NK-92 treated with Interleukin-12 subunit alpha and Interleukin-12 subunit beta, amount 100 ng/mL, for 24 hours (cell line): ENCODE data around the gene KIF5C.
"Not testable (repeated sequence)": the region's sequence is repeated elsewhere in the genome, so short reads cannot be mapped to it uniquely, and the experiment has no call there.

Source experiments
- DNase-seq: peaks from one replicate; lab custom pipeline; 2025; lab: John Stamatoyannopoulos, UW

Gene KIF5C

DNA sequence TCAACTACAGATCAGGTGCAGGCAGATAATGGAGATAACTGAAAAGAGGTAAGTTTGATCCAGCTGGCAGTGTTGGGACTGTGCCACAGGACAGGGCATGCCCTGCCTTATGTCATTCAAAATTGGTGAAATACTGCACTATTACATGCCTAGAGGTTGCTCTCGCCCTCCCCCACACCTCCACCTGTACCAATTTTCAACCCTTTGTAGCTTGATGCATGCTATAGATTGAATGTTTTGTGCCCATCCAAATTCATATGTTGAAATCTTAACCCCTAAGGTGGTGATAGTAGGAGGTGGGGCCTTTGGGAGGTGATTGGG, 91.4 kb downstream of the KIF5C start:
- DNase-seq = no peak

DNA sequence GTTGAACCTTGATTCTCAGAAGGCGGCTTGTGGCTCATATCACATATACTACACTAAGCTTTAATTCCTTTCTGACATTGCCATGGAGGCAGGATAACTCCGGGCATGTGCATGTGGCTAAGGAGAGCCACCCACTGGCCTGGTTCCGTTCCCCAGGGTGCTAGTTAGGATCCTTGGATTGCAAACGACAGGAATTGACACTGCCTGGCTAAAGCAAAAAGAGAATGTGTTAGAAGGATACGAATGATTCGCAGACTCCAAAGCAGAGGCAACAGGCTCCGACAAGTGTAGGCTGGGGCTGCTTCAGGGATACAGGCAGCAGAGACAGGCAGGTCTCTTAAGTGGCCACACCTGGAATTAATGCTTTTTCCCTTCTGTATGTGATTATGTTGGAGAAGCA, 92.0 kb downstream of the KIF5C start:
- no peak for DNase-seq

DNA sequence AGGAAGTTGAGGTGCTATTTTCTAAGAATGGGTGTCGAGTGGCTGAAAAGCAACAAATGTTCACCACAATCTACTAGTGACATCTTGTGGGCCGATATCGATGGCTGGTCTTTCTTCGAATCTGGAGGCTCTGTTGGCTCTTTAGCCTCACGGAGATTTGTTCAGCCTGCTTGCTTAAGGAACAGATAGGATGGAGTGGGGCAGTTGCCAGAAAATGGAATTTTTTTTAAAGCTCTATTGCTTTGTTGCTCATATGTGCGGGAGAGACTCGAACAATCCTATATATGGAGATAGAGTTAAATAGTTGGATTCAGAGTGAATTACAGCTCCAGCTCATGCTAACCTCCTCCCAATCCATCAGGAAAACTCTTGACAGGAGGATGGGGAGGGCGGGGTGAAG, 92.6 kb downstream of the KIF5C start:
- DNase-seq = no peak

DNA sequence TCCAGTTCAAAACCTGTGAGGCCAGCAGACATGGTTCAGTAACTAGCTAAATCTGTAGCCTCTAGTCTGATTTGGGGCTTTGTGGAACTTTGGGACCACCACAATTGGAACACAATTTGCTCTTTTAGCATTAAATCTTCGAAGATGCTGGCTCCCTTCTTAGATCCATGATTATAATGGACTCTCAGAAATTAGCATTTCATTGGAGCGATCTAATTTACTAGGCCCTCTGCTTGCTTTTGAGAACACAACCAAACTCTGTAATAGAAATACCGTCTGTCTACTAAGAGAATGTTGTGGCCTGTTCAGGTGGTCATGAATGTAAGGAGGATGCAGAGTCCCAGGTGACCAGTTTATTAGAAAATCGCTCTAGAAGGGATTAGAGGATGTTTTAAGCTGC, 93.3 kb downstream of the KIF5C start:
- DNase-seq = no peak

DNA sequence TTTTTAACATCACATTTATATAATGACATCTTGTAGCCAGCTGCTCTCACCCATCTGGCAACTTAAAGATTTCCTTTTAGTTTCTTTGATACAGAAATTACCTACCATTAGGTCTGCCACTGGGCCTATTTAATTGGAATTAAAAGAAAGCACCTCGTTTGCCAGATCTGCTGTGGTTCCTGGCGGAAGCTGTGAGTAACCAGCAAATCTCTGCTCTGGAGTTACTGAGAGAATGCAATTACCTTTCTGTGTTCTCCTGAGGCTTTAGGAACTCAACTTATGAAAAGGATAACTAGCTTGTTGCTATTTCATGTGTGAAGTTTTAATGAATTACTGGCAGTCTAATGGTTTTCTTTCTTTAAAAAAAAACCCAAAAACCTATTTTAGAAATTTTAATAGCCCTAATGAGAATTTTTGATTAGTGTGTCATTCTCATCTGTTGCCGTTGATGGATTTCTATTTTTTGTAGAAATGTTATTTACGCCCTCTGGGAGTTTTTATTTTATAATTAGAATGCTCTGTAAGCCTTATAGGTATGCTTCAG, 93.8 kb downstream of the KIF5C start:
- no peak for DNase-seq

DNA sequence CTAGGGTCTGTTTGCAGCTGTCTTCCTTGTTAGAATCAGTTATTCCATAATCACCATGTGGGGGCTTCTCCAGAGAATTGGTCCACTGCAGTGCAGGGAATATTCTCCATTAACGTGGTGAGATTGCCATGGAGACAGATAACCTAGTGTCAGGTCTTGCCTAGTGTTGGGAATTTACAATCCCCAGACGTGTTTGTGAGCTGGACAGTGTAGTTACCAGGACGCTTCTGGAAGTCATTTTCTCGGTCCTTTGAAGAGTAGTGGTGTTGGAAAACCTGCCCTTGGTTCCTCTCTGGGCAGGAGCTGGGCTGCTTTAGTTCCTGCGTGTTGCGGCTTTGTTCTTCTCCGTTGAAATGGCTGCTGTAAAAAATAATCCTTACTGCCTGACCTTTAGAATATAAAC, 94.6 kb downstream of the KIF5C start:
- DNase-seq = no peak

DNA sequence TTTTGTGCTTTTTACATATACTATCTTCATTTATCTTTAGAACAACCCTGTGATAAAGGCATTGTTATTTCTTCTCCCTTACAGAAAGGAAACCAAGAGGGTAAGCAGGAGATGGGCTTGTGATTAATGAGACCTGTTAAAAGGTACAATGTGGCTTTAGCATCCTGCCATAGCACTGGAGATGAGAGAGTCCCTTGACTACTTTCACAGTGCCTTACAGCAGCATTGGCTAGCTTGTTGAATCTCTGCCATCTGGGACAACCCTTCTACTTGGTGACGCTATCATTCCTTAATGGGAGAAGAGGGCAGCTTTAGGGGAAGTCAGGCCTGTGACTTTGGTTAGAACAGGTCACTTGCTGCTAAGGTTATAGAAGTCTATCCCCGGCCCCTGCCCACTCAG, 95.4 kb downstream of the KIF5C start:
- no peak for DNase-seq

DNA sequence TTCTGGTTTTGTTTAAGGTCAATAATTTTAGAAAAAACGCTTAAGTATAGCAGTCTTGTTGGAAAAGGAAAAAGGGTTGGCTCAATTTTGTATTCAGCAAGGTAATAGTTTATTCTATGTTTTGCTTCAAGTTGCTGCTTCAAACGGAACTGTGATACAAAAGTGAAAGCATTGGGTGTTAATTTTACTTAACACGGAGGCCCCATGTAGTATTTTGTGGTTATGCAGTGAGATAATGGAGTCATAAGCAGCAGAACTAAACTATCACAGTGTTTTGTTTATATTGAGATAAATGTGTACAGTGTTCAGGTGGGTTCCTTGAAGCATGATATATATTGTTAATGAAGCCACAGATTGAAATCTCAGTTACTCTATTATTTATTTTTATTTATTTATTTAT, 96.5 kb downstream of the KIF5C start:
- no peak for DNase-seq

DNA sequence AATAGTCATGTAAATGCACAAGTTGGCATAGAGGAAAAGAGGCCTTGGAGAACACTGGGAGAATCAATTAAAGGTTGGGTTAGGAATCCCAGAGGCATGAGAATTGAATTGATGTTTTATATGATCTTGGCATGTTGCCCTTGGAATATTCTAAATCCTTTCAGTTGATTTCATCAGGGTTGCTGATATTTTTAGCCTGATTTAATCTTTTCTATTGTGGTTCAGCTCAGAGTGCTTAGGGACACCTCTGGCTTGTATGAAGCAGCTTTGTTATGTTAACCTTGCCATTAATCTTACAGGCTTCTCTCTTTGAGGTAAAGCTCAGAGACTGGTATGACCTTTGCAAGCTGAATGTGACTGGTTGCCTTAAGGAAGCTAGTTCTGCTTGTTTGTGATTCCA, 99.1 kb downstream of the KIF5C start:
- DNase-seq = no peak

DNA sequence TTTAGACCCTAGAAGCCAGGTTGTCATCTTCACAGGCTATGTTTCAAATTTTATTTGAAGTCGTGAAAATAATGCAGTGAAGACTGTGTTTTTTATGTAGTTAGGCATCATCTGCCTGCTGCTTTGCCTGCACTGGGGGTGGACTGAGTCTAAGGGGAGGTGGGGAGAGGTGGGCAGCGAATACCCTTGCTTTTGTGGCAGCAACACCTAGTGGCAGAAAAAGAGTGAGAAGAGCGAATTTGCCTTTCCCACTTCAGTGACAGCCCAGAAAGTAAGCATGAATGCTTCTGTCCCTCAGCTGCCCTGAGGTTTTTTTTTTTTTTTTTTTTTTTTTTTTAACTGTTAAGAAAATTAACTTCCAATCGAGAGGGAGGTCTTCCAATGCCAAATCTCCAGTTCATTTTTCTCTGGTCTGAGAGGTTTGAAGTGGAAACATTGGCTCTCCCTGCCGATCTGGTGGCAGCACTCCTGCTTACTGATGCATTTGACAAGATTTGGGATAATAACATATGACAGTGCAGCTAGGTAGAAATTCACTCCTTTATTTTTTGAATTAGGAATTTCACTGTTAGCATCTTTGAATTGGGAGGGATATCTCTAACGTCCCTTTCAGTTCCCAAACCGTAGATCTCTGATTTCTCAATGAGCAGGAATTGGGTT, 103.1 kb downstream of the KIF5C start:
- no peak for DNase-seq

DNA sequence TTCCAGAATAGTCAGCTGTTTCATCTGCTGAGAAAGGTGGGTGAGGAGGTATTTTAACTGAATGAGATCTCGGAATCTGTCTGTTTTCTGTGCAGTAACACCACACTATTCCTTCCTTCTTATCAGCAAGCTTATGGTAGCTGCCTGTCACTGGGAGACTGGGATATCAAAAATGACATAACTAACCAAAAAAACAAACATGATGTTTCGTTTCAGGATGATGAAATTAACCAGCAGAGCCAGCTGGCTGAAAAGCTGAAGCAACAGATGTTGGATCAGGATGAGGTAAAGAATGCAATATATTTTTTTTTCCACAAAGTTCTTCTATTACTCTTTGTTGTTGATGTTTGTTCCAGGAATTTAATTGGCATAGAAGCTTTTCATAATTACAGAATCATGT, 103.7 kb downstream of the KIF5C start:
- DNase-seq = no peak

DNA sequence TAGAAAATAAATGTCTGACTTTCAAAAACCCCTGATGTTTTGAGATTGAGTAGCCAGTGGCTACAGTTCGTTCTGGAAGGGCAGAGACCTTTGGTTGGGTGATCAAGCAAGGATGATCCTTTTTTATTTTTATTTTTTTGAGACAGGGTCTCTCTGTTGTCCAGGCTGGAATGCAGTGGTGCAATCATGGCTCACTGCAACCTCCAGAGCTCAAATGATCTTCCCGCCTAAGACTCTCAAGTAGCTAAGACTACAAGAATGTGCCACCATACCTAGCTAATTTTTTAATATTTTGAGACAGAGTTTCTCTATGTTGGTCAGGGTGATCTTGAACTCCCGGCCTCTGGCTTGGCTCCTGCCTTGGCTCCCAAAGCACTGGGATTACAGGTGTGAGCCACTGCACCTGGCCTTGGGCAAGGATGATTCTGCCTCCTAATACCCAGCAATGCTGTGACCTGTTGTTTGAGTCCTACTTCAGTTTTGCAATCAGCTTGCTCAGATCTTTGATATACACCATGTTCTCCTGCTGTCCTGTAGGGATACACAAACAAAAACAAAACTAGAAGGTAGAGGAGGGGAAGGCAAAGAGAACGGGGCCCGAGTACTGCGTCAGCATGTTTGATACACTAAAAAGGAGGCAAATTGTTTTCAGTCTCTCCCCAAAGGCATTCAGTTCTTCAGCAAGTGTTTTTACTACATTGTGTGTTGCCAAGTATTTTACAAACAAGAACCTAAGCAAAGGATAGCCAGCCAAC, 104.3 kb downstream of the KIF5C start:
- DNase-seq = no peak

DNA sequence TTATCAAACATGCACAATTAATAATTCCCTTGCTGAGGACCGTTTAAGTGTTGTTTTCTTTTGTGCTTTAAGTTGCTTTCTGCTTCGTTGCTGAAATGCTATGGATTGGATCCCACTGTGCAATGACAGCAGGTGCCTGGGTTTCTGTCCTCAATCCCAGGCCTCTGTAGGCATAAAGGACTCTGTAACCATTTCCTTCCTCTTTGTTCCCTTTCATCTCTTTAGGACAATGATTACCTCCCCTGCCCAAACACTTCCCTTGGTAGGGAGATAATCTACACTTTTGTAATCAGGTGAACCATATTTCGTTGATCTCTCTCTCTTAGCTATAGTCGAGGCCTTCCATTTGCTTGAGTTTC, 104.9 kb downstream of the KIF5C start:
- DNase-seq = no peak

DNA sequence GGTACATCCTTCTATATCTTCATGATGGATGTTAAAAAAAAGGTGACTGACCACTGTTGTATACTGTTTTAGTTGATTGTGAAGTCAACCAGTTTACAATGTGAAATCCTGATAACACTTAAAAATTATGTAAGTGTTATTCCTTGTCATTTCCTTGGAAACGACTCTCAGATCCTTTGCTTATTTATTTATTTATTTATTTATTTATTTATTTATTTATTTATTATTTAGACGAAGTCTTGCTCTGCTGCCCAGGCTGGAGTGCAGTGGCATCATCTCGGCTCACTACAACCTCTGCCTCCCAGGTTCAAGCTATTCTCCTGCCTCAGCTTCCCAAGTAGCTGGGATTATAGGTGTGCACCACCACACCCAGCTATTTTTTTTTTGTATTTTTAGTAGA, 105.5 kb downstream of the KIF5C start:
- DNase-seq = not testable (repeated sequence)

DNA sequence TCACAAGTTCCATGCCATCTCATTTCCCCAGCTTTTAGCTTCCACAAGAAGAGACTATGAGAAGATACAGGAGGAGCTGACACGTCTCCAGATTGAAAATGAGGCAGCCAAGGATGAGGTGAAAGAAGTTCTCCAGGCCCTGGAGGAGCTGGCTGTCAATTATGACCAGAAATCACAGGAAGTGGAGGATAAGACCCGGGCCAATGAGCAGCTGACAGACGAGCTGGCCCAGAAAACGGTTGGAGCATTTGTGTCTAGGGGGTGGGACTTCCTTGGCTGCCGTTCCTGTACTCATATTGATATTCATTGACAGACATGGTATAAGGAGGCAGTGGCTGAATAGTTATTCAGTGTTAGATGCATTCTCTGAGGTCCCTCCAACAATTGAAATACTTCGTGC, 106.3 kb downstream of the KIF5C start:
- no peak for DNase-seq

DNA sequence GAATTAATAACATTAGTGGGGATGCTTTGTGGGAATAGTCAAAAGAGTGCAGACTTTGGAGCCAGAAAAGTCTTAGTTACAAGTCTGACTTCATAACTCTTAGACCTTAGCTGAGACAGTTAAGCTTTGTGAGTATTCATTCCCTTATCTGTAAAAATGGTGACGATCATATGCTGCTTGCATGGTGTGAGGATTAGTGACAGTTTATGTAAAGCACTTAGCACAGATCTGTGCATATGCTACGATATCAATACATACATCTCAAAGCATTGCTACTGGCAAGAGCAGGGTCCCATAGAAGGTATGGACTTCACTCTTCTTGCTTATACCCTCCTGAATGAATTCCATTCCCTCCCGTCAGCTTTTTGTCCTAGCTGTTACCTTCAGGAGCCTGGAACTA, 106.8 kb downstream of the KIF5C start:
- DNase-seq = no peak

DNA sequence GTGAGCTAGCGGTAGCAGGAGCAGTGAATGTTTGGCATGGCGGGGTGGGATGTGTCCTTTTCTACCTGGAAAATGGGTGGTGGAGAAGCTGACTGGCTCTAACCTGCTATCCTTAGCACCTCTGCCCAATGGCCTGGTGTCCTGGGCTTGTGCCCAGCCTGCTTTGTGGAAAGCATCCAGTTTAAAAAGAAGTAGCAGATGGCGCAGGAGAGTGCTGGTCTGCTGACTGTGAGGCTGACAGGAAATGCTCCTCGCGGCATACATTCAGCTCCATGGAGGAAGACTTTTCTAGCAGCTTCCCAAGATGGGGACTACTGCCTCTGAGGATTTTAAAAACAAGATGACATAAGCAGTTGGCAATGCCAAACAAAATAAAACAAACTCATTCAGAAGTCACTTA, 107.3 kb downstream of the KIF5C start:
- DNase-seq = no peak

DNA sequence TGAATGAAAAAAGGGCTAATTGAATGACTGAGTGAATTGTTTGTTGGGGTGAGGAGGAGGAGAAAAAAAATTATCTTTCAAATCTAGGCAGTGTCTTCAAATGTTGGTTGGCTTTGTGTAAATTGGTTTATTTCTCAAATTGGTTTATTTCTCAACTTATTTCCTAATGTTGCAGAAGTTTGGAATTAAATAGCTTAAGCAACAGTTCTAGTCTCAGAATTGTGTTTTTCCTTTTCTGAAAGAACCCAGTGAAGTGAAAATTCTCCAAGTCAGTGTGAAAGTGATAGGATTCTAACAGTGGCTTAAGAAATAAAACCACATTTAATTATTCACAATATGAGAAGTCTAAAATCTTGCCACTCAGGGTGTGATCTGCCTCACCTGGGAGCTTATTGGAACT, 108.9 kb downstream of the KIF5C start:
- no peak for DNase-seq

DNA sequence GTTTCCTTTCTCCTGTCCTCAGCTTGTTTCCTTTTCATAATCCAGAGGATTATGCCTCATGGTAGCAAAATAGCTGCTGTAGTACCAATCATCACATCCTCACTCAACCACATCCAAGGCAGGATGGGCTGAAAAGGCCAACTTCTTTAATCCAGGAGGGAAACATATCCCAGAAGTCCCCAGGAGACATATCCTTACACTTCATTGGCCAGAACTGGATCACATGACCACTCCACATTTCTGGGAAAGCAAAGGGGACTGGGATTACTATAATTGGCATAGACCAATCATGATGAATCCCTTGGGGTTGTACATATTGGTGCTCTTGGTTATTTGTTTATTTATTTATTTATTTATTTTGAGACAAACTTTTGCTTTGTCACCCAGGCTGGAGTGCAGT, 109.4 kb downstream of the KIF5C start:
- no peak for DNase-seq

DNA sequence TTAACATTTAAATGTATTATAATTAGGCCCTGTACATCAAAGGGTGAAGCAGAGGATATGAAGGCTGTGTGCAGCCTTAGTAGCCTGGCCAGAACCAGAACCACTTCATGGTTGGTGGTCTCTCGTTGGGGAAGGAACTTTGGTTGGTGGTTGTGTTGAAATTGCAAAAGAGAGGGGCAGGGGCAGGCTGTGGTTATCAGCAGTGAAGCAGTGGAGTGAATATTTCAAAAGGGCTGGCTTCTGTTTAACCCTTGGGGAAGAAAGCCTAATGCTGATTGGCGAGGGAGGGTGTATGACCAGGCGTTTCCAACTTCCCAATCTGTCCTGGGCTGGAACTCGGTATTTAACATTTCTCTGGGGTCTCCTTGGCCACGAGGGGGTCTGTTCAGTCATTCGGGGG, 112.3 kb downstream of the KIF5C start:
- no peak for DNase-seq

DNA sequence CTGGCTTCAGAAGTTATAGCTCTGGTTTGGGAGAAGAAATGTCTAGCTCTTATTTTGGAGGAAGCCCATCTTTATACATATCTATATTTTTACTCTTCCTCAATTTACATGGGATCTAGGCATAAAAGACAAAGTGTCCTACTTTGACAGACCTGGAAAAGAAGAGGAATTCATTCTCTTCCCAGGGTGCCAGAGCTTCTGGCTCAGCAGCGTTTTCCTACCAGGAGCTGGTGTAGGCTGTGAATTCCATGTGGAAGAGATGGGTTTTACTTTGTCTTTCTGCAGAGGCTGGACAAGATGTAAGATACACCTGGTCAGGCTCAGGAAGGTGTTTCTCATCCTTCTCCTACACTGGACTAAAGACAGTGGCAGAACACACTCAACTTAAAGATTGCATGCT, 113.3 kb downstream of the KIF5C start:
- DNase-seq = no peak

DNA sequence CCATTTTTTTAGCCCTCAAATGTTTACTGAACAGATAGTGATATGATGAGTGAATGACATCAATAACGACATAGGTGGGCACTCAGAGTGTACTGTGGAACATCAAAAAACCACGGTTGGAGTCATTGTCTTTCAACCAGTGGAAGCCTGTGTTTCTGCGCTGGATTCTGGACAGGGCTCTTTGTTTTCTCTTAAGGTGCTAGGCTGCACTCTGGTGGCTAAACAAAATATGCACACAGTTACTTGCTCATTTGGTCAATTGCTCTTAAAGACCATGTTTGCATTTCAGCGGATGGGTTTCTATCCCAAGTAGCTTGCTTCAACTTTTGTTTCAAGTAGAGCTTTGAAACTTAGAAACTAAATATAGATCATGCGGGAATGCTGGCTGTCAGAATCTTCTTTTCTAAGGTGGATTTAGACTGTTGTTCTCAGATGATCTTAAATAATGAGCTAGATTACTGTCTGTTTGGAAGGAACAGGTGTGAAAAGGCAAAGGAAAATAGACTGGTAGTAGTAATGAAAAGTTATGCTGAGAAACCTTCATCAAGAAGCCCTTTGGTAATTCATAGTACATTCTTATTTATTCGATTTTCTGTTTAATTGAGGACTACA, 115.0 kb downstream of the KIF5C start:
- DNase-seq = no peak

DNA sequence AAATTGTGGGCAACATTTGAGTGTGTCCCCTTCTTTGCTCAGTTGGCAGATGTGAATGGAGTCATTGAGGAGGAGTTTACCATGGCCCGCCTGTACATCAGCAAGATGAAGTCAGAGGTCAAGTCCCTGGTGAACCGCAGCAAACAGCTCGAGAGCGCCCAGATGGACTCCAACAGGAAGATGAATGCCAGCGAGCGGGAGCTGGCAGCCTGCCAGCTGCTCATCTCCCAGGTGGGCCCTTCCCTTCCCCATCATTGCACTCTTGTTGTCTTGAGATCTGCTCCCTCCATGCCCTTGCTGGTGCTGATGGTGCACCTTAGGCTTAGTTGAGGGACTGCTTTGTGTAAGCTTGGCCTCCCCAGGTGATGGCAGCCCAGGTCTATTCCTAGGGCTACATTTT, 115.9 kb downstream of the KIF5C start:
- no peak for DNase-seq

DNA sequence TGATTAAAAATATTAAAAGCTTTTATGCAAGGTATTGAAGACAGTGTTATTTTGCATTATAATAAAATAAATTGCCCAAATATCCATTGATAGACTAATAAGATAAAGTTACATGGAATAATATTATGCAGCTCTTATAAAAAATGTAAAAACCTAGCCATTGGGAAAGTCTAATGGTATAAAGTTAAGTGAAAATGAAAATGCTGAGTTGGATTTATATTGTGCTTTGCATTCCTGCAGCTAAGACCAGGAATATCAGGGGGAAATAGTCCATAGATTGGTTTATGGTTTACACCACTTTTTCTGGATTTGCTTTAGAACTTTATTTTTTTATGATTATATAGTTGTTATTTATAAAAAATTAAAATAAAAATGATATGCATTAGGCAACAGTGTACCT, 117.4 kb downstream of the KIF5C start:
- no peak for DNase-seq
